C4-2B (cell line): Measurements from ENCODE around the gene CADPS2.

Source experiments
- H3K27ac ChIP-seq: fragments of 450-650 bp; 2 replicates; pipeline ENCODE4 v1.5.1; 2017
- CTCF ChIP-seq: fragments of 450-650 bp; conservative IDR thresholded peaks from 2 replicates; pipeline ENCODE4 v1.5.1; 2017; ENCODE audit warnings: mild to moderate bottlenecking
- ZFX ChIP-seq: fragments of 450-650 bp; IDR thresholded peaks from 2 replicates; pipeline ENCODE4 v1.6.1; 2017

CADPS2 gene

GRCh38 chr7:122492007-122492406 is 394.3 kb downstream of the CADPS2 start:
- TF ChIP-seq ZFX = no peak
- no peak for TF ChIP-seq CTCF
- H3K27ac ChIP-seq = no peak overlapping the region

GRCh38 chr7:122488241-122488640 is 398.0 kb downstream of the CADPS2 start:
- TF ChIP-seq CTCF = no peak
- no peak for TF ChIP-seq ZFX
- no peak overlapping the region for H3K27ac ChIP-seq

- no peak overlapping the region for H3K27ac ChIP-seq
- TF ChIP-seq CTCF (no peak), ZFX (no peak)
These were observed 399.1 kb downstream of the CADPS2 start for GRCh38 chr7:122487131-122487530.

GRCh38 chr7:122485856-122486255 is 400.4 kb downstream of the CADPS2 start:
- no peak overlapping the region for H3K27ac ChIP-seq
- TF ChIP-seq ZFX (no peak), CTCF (no peak)

- no peak for TF ChIP-seq ZFX
- TF ChIP-seq CTCF = no peak
- no peak overlapping the region for H3K27ac ChIP-seq
These were observed 404.0 kb downstream of the CADPS2 start for GRCh38 chr7:122482212-122482611.

- TF ChIP-seq ZFX (no peak), CTCF (no peak)
- no peak overlapping the region for H3K27ac ChIP-seq
These were observed 415.4 kb downstream of the CADPS2 start for GRCh38 chr7:122470859-122471258.

- no peak overlapping the region for H3K27ac ChIP-seq
- TF ChIP-seq CTCF (no peak), ZFX (no peak)
These were observed 417.3 kb downstream of the CADPS2 start for GRCh38 chr7:122468945-122469344.
